Effector CD8-positive, alpha-beta T cell (primary cell): ENCODE data around the gene TRPC5OS.

Experiments used
- DNase-seq: peaks from one replicate; lab custom pipeline; 2025; lab: John Stamatoyannopoulos, UW
- total RNA-seq, 4 experiments: gene quantifications; one replicate each; lab custom pipeline; 2026; lab: John Stamatoyannopoulos, UW

TRPC5OS gene
- 0 reads per million in 4 experiments for total RNA-seq

DNA sequence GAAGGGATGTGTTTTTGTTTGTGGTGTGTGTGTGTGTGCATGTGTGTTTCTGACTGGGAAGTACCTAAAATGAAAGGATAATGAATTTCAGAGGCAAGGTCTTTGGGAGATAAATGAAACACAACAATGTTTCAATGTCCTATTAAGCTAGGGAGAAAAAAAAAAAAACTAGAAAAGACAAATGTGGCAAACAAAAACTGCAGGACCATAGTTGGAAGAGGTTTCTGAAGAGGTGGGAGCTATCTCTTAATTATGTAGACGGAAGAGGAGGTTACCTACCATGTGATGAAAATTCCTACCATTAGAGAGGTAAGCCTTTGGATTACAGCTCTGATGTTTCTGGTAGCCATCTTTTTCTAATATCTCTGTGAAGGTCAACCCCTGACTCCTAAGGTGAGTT, at the start of gene TRPC5OS:
Gene TRPC5OS, plus strand, starts transcription at position 301 of the 400 bp plus-strand sequence. CDS start 25,669 bp downstream, outside the sequence.
- DNase-seq: no peak

DNA sequence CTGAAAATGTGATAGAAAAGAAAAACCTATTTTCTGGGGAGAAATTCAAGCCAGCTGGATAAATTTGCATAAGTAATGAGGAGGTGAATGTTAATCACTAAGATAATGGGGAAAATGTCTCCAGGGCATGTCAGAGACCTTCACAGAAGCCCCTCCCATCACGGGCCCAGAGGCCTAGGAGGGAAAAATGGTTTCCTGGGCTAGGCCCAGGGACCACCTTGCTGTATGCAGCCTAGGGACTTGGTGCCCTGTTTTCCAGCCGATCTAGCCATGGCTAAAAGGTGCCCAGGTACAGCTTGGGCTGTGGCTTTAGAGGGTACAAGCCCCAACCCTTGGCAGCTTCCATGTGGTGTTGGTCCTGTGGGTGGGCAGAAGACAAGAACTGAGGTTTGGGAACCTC, 46.6 kb upstream of the TRPC5OS start:
- DNase-seq: no peak

DNA sequence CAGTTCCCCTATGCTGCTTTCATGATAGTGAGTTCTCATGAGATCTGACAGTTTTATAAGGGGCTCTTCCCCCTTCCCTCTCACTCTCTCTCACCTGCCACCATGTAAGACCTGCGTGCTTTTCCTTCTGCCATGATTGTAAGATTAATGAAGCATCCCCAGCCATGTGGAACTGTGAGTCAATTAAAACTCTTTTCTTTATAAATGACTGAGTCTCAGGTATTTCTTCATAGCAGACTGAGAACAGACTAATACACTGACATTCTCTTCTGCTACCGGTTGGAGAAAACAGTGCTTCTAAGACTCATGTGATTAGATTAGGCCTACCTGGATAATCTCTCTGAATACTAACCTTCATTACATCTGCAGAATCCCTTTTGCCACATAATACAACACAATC, 45.4 kb upstream of the TRPC5OS start:
- DNase-seq: no peak

DNA sequence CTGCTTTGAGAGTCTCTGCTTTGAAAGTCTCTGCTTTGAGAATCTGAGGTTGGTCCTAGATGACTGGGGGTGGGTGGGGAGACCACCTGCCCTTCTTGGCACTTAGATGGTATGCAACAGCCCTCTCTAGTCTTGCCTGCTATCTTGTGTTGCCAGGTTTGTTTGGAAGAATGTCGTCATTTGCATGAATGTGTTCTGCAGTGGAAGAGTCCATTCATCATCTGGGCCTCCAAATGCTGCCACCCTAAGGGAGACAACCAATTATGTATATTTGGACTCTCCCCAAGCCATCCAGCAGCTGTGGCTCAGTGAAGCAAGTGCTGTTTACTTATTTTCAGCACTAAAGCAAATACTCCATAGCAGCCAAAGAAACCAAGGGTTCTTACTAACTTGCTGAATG, 44.6 kb upstream of the TRPC5OS start:
- no peak for DNase-seq

DNA sequence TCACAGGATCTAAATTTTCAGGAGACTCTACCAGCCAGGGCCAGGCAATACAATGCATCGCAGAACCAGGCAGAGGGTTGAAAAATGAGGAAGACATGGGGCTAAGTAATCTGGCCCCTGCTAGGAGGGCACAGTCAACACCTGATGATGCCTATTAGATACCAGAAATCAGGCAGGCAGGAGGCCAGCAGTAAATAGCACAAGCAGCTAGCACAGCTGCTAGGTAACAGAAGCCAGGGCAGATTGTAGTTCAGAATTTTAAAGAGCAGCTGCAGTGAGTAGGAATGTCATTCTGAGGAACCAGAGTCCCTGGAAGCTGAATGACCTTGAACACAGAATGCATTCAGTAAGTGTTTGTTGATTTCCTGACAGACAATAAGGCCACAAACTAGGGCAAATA, 38.8 kb upstream of the TRPC5OS start:
- DNase-seq: no peak

DNA sequence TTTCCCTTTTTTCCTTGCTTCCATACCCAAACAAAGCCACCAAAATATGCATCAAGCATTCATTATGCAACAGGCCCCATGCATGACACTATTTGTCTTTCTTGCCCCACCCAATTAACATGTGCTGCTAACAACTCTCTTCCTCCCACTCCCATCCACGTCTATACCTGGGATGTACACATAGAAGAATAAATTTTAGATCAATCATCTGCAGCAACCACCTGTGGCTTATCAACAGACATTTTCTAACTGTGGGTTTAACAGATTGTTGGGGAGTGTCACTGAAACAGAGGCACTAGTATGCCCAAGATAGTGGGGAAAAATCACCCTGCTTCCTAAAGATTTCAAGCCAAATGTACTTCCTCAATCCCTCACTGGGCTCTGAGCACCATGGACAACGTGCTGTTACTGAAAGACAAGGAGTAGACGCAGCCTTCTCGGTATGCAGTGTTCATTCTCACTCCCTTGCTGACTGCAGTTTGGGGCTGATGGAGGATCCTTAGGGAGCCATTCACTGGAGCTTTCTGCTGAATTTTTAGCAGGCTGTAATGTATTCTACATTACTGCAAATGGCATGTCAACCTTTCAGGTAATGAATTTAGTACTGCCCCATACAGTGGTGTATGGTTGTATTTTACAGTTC, 28.4 kb upstream of the TRPC5OS start:
- no peak for DNase-seq

DNA sequence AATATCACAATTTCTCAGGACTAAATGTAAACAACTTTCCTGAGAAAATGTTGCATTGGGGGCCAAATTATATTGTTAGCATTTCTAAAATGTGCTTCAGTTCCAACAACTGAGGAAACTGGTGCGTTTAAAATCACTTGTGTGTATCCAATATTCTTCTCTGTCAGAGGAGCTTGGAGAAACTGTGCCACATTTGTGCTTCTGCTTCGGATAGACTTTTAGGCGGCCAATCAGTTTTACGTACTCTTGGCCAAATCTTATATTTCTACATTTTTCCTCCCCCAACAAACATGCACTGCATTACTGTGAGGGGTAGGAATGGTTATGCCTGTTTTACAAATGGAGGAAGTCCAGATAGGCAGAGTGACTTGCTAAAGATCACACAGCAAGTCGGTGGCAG, 27.4 kb upstream of the TRPC5OS start:
- DNase-seq: no peak

DNA sequence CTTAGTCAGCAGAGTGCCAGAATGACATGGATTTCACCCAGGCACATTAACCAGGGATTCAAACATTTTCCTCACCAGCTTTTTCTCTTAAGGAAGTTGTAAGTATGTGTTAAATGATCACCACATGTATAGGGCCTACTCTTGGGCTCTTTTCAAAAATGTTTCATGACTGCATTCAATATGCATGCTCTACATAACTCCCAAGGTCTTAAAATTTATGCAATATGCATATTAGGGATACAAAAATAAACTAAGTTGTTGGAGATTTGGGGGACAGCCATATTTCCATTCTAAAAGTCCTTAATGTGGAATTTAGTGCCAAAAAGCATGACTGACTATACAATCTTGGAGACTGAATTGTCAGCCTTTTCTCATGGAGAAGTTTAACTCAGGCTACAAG, 25.0 kb upstream of the TRPC5OS start:
- no peak for DNase-seq

DNA sequence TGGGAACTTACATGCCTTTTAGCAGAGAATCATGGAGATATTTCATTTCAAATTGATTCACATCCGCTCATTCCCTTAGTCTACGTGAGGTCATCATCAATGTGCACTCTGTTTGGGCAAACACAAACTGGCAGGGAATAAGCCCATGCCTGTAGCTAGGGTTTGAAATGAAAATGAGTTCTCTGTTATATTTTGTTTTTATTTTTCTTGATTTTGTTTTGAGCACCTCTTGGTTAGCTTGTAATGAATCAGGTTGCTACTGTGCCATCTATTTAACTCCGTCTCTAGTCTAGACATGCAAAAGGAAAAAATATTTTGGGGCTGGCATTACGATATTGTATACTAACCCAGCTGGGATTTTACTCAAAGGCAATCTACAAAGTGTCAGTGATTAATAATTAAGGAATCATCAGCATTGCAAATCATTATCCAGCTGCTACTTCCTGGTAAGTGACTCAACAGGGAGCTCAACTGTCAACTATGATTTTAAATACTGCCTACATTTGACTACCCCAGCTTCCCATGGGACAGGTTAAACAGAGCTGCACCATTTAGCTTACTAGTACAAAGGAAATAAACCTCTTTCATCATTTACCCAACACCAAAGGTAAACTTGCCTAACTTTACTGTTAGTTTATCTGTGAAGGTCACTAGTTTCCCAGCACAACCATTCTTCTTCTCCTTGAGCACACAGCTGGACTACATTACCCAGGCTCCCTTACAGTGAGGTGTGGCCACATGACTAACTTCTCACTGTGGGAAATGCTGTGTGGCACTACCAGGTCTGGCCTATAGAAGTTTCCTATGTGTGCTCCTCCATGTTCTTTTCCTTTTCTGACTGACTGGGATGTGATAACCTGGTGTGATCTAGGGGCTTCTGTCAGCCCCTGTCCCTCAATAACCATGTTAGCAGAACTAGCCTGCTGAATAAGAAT, 21.2 kb upstream of the TRPC5OS start:
- no peak for DNase-seq

DNA sequence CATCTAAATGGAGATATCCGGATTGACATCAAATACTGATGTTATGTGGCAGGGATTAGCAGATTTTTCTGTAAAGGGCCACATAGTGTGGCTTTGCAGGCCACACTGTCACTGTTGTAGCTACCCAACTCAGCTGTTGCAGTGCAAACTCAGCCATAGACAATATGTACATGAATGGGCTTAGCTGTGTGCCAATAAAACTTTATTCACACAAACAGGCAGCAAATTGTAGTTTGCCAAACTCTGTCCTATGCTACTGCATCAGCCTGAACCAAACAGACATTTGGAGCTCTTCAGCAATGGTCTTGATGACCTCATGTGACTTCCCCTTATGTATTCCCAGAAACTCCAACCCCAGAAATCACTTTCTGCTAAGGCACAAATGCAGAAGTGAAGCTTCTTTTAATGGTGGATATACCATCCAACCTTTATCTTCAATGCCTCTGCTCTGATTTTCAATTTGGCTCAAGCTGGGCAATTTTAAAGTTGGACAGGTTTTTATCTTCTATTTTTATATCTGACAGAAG, 18.4 kb upstream of the TRPC5OS start:
- DNase-seq: no peak

DNA sequence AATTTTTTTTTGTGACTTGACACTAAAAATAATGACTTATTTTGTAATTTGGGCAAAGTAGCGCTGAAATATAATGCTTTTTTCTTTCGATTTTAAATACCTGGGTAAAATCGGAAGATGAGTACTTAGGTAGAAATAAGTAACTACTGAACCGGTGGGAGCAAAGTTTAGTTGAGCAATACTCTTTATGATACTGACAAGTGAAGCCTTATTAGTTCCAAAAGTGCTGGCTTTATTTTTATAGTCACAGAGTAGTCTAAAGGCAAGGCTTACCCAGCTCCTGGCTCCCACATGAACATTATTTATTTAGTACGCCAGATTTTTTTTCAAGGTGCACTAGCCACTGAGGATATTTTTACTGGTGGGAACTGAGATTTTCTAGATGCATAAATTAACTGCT, 14.4 kb upstream of the TRPC5OS start:
- no peak for DNase-seq

DNA sequence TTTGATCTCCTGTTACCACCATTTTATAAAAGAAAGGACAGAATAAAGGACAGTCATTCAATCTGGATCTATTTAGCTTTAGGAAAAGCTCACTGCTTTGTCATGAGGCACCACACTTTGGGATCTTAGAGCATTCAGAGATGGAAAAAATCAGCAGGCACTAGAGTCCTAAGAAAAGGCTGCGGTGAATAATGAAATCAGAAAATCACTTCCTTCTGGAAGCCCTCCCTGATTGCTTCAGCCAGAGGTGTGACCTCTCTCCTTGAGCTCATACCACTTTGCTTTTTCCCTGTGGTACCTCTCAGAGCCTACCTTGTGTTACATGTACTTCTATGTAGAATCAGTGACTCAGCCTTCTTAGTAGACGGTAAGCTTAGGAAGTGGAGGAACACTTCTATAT, 8.7 kb upstream of the TRPC5OS start:
- DNase-seq: no peak

DNA sequence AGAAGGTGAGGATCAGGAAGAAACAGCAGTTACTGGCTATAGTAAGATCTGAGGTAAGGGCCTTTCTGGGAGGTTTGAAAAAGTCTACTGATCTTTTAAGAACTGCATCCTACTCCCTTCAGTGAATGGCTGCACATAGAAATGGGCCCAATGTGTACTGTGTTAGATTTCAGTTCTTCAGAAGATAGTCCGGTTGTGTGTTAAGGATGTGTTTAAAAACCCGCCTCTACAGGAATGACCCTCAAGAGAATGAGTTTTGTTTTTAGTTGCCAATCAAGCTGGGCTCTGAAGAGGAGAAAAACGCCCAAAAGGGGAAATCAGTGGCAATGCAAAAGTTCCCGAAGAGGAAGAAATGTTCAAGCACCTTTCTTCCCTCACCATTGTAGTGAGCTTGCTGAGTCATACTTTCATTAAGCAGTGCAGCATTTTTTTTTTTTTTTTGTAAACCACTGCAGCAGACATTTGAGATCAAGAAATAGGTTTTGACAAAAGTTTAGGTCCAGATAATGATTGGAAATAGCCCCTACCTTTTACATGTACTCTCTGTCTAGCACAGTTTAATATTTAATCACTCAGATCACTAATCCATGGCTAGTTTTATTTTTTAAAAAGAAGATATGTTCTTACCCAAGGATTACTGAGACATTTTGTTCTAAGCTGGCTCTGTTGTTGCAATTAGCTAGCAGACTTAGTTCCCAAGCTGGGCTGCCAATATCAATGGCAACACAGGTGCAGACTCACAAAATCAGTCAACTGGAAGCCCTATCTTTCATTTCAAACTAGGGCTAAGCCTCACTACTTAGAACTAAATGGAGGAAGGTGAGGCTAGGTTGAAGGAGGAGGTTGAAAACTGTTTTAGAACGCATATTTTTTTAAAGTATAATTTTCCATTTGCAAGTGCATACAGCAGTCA, 7.0 kb upstream of the TRPC5OS start:
- no peak for DNase-seq

DNA sequence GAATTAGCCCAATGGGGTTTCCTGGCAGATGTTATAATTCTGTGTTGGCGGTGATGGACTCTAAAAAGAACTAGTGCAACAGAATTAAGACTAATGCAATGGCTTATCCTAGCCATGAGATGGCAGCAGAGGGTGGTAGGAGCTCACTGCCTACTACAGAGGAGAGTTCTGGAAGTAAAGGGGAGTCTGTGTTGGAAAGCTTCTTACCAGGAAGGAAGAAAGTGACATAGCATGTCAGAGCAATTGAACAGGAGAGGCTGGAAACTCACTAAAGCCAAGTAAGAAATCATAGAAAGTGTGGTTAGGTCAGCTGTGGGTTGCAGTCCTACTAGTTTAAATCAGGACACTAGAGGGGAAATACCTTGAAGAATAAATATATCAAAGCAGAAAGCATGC, 6.3 kb upstream of the TRPC5OS start:
- no peak for DNase-seq

DNA sequence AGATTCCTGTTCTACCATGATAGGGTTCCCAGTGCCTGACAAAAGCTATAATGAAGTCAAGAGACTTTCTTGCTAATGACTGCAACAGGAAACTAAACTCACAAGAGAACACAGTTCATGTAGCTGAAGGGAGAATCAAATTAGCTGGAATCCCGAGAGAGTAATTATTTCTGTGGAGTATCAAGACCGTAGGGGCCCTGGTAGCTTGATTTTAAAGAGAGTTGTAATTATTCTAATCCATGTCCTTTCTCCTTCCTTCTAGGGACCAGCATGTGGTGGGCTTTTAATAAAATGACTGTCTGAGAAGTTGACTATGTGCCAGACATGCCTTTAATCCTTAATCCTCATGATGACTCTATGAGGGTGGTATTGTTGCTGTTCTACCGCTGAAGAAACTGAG, 1.7 kb upstream of the TRPC5OS start:
- DNase-seq: no peak

DNA sequence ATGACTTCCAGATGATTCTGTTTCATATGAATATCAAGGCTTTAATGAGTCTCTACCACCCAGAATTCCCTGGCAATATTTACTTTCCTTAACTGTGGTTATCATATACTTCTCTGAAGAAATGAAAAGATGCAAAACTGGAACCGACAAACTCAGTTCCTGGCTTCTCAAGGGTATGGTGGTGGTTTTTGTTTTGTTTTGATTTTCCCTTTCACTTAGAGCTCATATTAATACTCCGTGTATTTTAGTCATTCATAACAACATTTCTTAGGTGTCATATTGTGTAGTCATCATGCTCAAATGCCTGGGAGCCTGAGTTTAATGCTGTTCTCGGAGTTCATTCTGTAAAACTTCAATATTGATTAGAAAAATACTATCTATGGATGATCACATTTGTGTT, 665 bp downstream of the TRPC5OS start:
- DNase-seq: no peak

DNA sequence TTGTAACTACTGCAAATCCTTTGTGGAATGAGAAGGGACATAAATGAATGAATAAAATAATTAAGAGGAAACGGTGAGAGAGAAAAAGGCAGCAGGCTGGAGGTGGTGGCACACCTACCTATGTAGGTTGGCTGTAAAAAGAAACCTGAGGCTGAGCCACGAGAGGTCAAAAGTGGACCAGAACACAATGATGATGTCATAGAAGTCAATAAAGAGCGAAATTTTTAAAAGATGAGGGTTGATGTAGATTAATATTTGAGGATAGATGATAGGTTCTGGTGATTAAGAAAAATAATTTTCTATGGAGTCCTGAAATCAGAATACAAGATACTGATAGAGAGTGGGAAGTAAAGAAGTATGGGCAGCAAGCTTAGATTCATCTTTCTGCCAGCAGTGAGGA, 1.7 kb downstream of the TRPC5OS start:
- no peak for DNase-seq

DNA sequence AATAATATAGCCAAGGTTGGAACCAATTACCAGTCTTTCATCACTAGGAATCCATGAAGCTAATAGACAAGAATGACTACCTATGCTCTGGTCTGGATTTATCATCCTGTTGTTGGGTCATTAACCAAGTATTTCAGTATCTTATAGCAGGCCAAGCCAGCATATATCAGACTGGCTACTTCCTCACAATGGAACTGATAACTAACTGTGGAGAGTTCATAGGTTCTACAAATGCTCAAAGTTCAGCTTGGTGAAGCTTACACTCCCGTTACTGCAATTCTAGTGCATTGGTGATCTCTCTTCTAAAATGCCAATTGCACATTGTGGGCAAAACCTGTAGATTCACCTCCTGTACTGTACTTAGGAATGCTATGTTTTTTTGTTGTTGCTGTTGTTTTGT, 4.8 kb downstream of the TRPC5OS start:
- no peak for DNase-seq

DNA sequence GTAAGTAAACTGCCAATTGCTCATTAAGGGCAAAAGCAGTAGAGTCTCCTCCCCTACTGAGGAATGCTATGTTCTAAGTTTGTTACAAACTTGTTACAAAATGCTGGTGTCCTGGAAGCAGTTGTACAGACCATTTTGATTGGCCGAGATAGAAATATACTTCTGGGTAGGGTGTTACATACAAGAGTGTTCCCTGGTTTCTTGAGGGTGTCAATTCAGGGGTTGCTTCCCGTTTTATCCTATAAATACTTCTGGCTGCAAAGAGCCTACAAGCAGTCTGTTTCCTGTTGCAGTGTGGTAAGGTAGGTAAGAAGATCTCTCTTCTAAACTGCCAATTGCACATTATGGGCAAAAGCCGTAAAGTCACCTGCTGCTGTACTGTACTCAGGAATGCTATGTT, 5.7 kb downstream of the TRPC5OS start:
- no peak for DNase-seq

DNA sequence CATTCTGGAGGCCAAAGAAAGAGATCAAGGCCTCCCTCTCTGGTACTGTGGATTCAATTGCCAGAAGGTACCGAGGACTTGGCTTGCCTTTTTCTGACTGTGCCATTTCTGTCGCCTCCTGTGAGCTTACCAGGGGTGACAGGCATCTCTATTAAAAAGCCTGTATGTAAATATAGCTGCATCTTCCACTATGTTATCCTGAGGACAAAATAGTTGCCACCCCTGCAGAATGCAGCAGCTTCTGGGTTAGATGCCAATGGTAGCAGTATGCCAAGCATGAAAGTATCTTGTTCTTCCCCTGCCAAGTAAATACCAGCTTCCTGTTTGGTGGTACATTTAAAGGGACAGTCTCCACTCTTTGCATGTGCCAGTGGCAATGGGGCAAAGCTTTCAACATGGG, 10.7 kb downstream of the TRPC5OS start:
- DNase-seq: no peak

DNA sequence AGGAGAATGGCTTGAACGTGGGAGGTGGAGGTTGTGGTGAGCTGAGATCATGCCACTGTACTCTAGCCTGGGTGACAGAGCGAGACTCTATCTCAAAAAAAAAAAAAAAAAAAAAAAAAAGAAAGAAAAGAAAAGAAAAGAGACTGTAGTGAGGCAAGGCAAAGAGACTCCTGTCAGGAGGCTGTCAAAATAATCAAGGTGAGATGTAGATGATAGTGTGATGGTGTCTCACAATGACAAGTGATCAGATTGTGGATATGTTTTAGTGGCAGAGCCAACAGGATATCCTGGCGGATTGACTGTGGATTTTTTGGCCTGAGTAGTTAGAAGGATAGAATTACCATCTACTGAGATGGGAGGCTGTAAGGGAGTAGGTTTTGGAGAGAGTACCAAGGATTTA, 12.6 kb downstream of the TRPC5OS start:
- DNase-seq: no peak

DNA sequence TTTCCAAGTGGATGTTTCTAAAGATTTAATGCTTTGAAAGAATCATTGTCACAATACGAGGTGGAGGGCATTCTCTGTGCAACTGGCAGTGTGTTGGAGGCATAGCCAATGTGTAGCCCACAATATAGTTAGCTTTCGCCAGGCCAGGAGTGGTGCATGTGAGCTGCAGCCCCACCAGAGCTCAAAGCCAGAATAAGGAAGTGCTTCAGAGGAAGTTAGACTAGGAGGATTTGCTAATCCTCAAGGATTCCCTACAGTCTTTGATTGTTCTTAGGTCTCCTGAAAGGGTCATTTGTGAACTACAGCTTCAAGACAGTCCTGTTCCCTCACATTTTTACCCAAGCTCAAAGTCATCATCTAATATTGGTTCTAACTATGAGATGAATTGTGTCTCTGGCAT, 16.4 kb downstream of the TRPC5OS start:
- no peak for DNase-seq
